GM21723 (cell line): ENCODE data around the gene CHCHD10.
A peak's percentile ranks its signal among the peaks of the same experiment; 100 is the strongest.

Source experiments
- ATAC-seq: cut with Tn5 transposase; IDR thresholded peaks from one replicate; pipeline ENCODE4 v1.9.1; 2021; ENCODE audit warnings: mild to moderate bottlenecking, moderate library complexity; ENCODE audit not compliant: unreplicated experiment

The CHCHD10 gene

DNA sequence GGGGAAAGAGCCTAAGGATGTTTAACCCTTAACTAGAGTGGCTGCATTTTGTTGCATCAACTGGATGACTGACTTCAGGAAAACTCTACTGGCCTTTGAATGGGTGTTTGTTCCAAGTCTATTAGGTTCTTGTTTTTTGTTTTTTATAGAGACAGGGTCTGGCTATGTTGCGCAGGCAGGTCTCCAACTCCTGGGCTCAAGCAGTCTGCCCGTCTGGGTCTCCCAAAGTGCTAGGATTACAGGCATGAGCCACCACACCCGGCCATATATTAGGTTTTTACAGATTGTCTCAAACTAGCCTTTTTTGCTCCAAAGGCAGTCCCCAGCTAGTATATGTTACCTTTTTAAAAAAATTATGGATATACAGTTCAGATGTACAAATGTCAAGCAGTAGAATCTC lies 20.1 kb upstream of the CHCHD10 start:
- ATAC-seq = no peak

DNA sequence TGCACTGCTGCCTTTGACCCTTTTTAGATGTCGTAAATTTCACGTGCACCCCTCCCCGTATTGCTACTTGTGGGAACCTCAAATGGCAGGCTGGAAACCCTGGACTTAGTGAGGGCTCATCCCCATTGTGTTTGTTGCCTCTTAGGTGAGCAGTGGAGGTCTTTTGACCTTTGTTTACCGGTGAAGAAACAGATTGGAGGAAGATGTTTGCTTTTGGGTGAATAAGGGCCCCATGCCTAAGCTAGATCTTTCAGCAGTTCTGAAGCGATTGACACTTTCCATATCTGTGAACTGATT lies 19.8 kb upstream of the CHCHD10 start:
- peak; percentile 11 for ATAC-seq

DNA sequence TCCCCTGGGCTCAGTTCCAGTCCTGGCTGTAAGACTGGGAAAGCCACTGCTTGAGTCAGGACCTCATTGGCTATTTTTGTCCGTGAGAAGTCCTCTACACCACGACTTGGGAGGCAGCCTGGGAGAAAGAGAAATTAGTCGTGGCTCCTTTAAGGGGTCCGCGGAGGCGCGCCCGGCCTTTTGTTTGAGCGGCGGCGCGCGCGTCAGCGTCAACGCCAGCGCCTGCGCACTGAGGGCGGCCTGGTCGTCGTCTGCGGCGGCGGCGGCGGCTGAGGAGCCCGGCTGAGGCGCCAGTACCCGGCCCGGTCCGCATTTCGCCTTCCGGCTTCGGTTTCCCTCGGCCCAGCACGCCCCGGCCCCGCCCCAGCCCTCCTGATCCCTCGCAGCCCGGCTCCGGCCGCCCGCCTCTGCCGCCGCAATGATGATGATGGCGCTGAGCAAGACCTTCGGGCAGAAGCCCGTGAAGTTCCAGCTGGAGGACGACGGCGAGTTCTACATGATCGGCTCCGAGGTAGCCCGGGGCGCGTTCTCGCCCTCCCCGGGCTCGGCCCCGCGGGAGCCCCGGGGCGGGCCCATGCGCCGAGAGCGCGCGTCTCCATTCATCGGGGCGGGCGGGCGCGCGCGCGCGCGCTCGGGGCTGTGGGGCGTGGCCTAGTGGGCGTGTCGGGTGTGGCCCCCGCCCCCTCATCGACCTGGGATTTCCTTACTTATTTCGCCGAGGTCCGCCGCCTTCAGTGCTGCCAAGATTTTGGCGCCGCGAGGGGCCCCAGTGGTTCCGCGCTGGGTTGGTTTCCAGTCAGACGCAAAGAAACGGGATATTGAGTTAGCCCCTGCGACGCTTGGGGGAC lies 19.2 kb upstream of the CHCHD10 start, which contains the start of gene SMARCB1:
SMARCB1 (plus strand) TSS at position 215 of the 848 bp plus-strand sequence; CDS start at position 419, 204 bp downstream.
- peak; percentile 57 for ATAC-seq

DNA sequence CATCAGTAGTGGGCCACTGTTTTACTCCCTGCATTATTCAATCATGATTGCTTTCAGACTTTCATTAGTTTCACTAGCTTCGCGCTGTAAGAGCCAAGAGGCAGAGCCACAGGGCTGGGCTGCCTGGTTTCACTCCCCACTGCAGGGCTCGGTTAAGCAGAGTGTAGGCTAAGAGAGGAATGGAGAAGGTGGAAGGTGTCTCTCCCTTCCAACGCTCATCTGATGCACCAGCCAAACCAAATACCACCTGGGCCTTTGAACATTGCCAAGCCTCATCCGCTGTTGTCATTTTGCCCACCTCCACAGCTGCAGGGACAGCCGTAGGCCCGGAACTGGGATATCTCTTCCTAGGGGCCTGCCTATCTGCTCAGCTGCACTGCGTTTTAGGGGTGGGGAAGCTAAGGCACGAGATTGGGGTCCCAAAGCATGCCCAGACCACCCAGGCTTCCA lies 18.5 kb upstream of the CHCHD10 start:
- ATAC-seq = no peak

DNA sequence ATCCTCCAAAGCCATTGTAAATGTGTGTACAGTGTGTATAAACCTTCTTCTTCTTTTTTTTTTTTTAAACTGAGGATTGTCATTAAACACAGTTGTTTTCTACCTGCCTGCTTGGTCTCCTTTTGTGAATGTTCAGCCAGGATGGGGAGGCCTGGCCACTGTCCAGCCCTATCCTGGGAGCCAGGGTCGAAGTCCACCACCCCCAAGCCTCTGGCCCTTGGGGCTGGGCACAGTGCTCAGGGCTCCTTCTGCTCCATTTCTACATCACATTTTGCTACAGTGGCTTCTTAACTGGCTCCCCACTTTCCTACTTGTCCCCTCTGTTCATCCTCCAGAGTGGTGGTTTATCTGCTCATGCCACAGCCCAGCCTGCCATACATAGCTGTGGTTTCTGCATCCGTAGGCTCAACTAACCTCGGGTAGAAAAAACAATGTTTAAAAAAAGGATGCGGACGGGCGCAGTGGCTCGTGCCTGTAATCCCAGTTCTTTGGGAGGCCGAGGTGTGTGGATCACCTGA lies 16.5 kb upstream of the CHCHD10 start:
- ATAC-seq = no peak

DNA sequence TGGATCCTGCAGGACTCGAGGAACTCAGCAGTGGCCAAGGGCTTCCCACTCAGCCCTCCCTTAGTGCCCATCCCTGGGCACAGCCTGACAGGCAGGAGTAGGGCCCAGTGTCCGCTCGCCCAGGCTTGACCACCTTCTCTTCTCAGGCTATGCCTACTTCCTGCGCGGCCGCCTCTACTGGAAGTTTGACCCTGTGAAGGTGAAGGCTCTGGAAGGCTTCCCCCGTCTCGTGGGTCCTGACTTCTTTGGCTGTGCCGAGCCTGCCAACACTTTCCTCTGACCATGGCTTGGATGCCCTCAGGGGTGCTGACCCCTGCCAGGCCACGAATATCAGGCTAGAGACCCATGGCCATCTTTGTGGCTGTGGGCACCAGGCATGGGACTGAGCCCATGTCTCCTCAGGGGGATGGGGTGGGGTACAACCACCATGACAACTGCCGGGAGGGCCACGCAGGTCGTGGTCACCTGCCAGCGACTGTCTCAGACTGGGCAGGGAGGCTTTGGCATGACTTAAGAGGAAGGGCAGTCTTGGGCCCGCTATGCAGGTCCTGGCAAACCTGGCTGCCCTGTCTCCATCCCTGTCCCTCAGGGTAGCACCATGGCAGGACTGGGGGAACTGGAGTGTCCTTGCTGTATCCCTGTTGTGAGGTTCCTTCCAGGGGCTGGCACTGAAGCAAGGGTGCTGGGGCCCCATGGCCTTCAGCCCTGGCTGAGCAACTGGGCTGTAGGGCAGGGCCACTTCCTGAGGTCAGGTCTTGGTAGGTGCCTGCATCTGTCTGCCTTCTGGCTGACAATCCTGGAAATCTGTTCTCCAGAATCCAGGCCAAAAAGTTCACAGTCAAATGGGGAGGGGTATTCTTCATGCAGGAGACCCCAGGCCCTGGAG lies 15.7 kb upstream of the CHCHD10 start:
- ATAC-seq = no peak

DNA sequence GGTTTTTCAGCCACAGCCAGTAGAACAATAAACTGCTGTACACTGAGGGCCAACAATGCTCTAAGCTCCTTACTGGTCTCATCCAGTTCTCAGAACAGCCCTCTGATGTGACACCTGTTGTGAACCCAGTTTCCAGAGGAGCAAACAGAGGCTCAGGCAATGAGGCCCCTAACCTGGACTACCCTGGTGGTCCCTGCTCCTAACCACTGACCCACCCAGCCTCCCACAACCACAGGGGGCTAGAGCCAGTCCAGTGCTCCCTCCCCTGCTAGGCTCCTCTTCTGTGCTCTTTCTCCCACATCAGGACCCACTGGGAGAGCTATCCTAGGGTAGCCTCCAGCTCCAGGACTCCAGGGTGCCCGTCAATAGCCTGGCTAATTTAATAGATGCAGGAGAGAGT lies 14.9 kb upstream of the CHCHD10 start:
- no peak for ATAC-seq

DNA sequence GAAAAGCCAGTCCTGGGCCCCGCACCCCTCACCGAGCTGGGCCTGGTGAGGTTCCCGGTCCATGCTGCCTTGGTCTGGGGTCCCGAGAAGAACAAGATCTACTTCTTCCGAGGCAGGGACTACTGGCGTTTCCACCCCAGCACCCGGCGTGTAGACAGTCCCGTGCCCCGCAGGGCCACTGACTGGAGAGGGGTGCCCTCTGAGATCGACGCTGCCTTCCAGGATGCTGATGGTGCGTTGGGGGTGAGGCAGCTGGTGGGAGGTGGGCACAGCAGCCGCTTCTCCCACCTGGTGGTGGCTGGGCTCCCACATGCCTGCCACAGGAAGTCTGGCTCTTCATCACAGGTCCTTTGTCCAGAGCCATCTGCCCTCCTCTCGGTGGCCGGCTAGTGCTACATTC lies 14.5 kb upstream of the CHCHD10 start:
- no peak for ATAC-seq

DNA sequence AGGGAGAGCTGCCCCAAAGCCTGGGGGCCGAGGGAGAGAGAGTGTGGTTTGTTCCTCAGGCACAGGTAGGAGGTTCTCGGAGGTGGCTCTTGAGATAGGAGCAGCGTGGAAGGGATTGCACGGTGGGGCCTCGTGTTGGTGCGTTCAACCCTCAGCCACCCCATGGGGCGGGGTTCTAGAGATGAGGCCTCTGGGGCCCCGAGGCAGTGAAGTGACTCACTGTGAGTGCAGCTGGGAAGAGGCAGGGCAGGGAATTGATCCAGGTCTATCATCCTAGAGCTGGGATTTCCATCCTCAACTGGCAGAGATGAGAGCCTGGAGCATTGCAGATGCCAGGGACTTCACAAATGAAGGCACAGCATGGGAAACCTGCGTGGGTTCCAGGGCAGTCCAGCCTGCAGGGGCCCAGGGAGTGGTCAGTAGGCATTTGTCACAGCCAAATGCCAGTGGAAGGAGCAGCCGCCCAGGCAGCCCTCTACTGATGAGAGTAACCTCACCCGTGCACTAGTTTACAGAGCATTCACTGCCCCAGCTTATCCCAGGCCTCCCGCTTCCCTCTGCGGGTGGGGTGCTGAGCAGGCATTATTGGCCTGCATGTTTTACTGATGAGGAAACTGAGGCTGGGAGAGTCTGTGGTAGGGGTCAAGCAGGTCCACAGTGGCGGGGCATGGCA lies 13.9 kb upstream of the CHCHD10 start:
- no peak for ATAC-seq

DNA sequence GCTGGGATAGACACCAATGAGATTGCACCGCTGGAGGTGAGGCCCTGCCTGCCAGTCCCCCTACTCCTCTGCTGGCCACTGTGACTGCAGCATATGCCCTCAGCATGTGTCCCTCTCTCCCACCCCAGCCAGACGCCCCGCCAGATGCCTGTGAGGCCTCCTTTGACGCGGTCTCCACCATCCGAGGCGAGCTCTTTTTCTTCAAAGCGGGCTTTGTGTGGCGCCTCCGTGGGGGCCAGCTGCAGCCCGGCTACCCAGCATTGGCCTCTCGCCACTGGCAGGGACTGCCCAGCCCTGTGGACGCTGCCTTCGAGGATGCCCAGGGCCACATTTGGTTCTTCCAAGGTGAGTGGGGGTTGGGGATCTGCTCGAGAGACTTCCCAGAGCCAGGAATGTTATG lies 13.3 kb upstream of the CHCHD10 start:
- ATAC-seq = no peak

DNA sequence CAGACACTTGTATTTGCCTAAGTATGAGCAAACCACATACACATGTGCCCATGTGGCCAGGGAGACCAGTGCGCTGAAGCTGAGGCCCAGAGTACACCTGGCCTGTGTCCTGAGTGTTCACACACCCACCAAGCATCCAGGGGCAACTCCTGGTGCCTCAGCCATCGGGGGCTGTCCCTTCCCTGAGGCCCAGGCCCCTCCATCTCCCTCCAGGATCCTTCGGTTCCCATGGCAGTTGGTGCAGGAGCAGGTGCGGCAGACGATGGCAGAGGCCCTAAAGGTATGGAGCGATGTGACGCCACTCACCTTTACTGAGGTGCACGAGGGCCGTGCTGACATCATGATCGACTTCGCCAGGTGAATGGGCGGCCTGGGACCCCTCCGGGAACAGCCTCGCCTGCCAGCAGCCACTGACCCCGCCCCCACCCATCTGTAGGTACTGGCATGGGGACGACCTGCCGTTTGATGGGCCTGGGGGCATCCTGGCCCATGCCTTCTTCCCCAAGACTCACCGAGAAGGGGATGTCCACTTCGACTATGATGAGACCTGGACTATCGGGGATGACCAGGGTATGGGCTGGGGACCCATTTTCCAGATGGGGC lies 12.5 kb upstream of the CHCHD10 start:
- no peak for ATAC-seq

DNA sequence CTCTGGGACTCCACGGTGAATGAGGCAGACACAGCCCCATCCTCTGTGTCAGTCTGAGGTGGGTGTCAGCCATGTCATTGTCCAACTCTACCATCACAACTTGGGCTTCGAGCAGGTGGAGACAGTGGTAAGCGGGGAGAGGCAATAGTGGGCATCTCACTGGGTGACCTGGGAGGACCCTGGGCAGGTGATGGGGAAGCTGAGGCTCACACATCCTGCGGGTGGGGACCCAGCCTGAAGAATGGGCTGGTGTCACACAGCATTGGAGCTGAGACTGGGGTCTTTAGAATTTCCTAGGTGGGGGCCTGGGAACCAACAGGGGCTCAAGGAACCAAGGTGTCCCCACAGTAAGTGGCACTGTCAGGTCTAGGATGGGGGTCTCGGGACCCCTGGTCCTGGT lies 12.0 kb upstream of the CHCHD10 start:
- no peak for ATAC-seq

DNA sequence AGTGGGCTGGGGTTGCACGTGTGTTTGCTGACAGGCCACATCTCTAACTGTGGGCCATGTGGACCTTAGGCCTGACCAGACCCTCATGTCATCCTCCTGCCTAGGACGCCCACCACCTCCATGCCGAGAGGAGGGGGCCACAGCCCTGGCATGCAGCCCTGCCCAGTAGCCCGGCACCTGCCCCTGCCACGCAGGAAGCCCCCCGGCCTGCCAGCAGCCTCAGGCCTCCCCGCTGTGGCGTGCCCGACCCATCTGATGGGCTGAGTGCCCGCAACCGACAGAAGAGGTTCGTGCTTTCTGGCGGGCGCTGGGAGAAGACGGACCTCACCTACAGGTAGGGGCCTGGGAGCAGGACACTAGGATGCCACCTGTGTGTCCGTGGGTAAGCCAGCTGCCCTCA lies 11.3 kb upstream of the CHCHD10 start:
- ATAC-seq = no peak

DNA sequence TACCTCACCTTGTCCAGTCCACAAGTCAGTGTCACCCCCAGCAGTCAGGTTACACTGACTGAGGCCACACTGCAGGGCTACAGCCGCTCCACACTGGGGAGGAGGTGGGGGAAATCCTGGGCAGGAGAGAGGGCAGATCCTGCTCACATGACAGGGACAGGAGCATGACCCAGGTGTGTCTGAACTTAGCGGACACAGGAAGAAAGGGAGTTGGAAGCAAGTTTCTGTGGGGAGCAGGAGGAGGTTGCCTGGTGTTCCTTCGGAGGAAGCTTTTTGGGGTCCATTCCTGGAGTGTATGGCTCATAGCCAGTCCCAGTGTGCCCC lies 10.8 kb upstream of the CHCHD10 start:
- ATAC-seq = no peak

DNA sequence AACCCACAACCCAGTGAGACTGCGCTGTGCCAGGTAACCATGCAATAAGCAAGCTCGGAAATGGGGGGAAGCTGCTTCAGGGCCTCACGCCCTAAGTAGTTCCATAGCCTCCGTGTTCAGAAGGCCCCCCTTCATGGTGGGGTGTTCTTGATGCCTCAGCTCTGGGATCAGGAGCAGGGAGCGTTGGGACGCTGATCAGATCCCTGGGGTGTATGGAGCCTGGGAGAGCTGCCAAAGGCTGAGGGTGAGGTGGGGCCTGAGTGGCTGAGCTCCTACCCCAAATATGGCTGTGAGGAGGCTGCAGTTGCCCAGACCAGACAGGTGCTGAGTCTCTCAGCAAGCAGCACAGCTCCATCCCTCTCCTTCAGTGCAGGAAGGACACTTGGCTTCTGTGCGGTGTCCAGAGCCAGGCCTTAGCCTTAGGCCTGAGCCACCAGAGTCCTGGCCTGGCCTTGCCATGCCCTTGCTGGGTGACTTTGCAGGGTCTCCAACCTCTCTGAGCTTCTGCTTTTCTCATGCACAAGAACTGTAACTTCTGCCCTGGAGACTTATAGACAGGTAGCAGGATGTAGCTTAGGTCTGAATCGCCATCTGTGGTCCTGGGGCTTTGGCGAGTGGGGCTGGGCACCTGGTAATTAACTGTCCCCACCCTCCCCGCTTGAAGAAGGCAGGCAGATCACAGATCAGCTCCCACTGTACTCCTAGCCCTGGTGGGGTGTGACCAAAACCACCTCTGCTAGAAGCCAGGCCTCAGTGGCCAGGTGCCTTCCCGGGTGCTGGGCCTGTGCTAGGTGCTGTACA lies 10.2 kb upstream of the CHCHD10 start:
- ATAC-seq = no peak

DNA sequence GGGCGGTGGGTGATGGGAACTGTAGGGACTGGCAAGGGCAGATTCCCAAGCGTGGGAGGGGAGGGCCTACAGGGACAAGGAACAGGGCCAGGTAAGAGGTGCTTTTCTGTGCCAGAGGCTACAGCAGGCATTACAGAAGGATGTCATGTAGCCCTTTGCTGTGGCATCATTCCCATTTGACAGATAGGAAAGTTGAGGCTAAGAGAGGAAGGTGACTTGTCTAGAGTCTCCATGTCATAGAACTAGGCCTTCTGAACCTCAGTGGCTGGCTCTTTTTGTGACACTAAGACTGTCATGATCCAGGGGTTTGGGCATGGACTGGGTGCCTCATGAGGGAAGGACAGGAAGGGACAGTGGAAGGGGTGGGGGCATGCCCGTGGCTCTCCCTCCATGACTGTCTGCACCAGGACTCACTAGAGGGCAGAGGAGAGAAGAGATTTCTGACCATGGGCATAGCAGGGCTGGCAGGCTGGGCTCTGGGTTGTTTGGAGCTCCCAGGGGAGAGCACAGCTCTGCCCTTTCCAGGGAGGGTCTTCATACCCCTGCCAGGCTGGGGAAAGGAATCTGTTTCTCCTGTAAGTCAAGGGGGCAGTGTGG lies 8.1 kb upstream of the CHCHD10 start:
- no peak for ATAC-seq

DNA sequence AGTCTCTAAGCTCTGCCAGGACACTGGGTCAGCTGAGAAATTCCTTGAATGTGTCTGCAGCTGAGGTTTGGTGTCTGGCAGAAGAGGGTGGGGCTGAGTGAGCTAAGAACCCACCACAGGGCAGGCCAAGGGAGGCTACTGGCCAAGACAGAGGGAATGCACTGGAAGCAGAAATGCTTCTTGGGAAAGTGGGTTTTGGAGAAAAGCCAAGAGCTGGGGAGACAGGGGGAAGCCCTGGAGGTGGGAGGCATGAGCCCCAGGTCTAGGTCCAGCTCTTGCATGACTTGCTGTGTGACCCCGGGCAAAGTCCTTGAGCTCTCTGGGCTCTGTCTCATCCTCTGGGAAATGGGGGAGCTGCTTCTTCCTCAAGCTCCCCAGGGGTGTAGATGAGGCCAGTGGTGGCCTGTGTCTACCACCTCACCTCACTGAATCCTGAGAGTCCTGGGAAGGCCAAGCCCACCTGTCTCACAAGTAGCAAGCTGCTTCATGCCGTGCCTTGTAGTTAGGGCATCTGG lies 7.2 kb upstream of the CHCHD10 start:
- no peak for ATAC-seq

DNA sequence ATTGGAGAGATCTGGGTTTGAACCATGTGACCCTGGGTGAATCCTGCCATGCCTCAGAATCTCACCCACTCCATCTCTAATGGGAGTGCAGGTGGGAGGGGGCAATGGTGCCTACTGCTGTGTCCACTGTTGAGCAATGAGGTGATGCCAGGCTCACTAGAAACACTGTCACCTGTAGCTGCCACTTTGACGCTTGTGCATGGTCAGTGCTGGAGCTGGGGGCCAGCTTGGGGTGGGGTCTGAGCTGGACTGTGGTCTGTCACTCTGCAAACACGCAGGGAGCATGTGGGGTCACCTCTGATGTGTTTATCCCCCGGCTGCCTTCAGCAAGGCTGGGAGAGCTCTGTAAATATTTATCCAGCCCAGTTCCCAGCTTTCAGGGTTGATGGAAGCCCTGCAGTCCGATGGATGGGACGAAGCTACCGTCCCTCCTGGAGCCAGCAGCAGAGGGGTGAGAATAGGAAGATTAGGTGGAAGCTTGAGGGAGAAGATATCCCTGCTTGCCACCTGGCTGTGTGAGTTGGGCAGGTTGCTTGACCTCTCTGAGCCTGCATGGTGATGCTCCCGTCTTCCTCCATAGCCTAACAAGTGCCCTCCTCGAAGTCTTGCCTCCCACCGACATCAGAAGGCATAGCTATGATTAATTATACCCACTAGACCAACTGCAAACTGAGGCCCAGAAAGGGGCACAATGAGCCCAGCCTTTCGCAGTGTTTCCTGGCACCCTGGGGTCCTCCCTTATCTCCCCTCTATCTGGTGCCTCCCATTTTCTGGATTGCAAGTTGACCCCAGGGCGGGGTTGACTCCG lies 6.5 kb upstream of the CHCHD10 start:
- no peak for ATAC-seq
